Measurements from ENCODE around the gene SLC38A1. TPM values are rescaled to one million over a fixed set of nuclear protein-coding genes. Genes with fewer than 3 reads are reported as not detected.

The SLC38A1 gene
- total RNA-seq, 2 donors from 2014 or later = 22.1 to 77.0 TPM

DNA sequence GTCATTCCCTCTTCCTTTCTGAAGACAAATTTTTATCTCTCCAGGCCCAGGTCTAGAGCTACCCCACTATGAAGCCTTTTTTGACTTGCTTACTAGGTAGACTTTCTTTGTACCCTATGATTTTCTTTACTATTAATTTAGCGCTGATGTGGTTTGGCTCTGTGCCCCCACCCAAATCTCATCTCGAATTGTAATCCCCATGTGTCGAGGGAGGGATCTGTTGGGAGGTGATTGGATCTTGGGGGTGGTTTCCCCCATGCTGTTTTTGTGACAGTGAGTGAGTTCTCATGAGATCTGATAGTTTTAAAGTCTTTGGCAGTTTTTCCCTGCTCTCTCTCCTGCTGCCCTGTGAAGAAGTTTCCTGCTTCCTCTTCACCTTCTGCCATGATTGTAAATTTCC lies 118.1 kb downstream of the SLC38A1 start:
- TF ChIP-seq, protein P1, sequence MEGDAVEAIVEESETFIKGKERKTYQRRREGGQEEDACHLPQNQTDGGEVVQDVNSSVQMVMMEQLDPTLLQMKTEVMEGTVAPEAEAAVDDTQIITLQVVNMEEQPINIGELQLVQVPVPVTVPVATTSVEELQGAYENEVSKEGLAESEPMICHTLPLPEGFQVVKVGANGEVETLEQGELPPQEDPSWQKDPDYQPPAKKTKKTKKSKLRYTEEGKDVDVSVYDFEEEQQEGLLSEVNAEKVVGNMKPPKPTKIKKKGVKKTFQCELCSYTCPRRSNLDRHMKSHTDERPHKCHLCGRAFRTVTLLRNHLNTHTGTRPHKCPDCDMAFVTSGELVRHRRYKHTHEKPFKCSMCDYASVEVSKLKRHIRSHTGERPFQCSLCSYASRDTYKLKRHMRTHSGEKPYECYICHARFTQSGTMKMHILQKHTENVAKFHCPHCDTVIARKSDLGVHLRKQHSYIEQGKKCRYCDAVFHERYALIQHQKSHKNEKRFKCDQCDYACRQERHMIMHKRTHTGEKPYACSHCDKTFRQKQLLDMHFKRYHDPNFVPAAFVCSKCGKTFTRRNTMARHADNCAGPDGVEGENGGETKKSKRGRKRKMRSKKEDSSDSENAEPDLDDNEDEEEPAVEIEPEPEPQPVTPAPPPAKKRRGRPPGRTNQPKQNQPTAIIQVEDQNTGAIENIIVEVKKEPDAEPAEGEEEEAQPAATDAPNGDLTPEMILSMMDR (IDR thresholded peaks at IDR 0.05) = no peak
- H3K9me3 ChIP-seq = no peaks in the 10 kb centered on the region
- DNase-seq (ENCODE audit: low spot score) (no peak), ATAC-seq (ENCODE audit: insufficient number of reproducible peaks, low FRiP score, low read depth) (no peak)
- H3K27me3 ChIP-seq (replicated peaks; ENCODE audit: insufficient read depth) = no peaks in the 10 kb centered on the region
- H3K4me1 ChIP-seq (ENCODE audit: control insufficient read depth in 1 of 2, low read depth in 2 of 2) = peaks cover 9% of the 10 kb centered on the region in 2 donors
- no peaks in the 10 kb centered on the region for H3K36me3 ChIP-seq
- no peak overlapping the region for H3K4me3 ChIP-seq
- H3K27ac ChIP-seq = no peak overlapping the region

DNA sequence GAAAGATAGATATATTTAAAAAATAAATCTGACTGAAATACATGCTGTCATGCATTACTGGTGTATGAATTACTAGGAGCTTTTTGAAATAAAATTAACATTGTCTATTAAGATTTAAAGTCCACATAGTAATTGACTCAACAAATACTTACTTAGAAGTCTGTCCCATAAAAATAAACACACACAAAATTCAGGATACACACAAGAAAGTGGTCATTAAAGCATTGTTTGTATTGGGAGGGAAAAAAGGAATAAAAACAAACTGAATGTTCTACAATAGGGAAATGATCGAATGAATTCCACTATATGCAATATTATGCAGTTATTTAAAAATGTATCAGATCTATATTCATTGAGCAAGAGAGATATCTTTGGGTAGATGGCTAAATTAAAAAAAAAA lies 118.9 kb downstream of the SLC38A1 start:
- H3K27ac ChIP-seq = no peak overlapping the region
- no peaks in the 10 kb centered on the region for H3K9me3 ChIP-seq
- H3K4me1 ChIP-seq (ENCODE audit: control insufficient read depth in 1 of 2, low read depth in 2 of 2) = peaks cover 9% of the 10 kb centered on the region in 2 donors
- ATAC-seq (ENCODE audit: insufficient number of reproducible peaks, low FRiP score, low read depth) (no peak), DNase-seq (ENCODE audit: low spot score) (no peak)
- no peaks in the 10 kb centered on the region for H3K27me3 ChIP-seq (replicated peaks; ENCODE audit: insufficient read depth)
- H3K36me3 ChIP-seq = no peaks in the 10 kb centered on the region
- TF ChIP-seq, protein P1 (IDR thresholded peaks at IDR 0.05) = no peak
- H3K4me3 ChIP-seq = no peak overlapping the region

DNA sequence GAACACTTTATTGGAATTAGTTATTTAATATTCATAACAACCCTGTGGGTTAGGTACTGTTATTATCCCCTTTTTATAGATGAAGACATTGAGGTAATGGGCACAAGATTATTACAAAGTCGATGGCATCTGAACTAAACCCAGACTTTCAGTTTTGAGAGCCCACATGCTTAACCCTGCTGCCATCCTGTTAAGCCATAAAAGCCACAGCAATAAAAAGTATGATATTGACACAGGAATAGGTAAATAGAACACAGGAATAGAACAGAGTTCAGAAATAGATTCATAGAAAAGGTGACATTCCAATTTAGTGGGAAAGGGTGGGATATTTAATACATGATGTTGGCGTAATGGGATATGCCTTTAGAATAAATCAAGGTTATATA lies 119.8 kb downstream of the SLC38A1 start:
- Histone ChIP-seq H3K27ac (no peak overlapping the region), H3K9me3 (no peaks in the 10 kb centered on the region), H3K27me3 (replicated peaks; ENCODE audit: insufficient read depth) (no peaks in the 10 kb centered on the region), H3K36me3 (no peaks in the 10 kb centered on the region), H3K4me3 (no peak overlapping the region), H3K4me1 (ENCODE audit: control insufficient read depth in 1 of 2, low read depth in 2 of 2) (peaks cover 7 to 8% of the 10 kb centered on the region in 2 donors)
- ATAC-seq (ENCODE audit: insufficient number of reproducible peaks, low FRiP score, low read depth) = no peak
- no peak for DNase-seq (ENCODE audit: low spot score)
- TF ChIP-seq, protein P1 (IDR thresholded peaks at IDR 0.05) = no peak

DNA sequence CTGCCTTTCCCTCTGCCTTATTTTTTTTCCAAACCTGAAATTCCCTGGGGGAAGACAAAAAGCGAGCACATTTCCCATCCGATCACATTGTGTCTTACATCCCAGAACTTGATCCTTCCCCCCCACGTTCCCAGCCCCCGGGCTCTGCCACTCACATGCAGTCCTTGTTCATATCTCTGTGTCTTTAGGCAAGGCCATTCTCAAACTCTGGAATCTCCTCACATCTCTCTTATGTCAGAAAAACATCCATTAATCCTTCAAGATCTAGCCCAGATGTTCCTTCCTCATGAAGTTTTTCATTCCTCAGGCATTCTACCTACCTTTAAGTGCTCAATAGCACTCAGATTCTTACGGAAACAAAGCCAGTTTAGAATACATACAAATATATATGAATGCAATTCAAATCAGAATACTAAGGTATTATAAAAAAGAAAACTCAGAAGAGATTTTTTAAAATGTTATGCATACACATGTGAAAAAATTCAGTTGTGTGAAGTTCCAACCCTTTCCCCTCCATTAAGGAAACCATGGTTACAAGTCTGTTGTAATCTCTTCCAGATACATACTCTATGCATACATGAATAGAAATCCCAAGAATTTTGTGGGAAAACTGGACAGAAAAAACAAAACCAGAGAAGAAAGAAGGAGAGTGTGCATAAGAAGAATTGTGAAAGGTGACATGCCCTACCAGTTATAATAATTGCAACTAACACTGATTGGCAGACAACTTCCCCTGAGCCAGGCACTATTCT lies 120.3 kb downstream of the SLC38A1 start:
- TF ChIP-seq, protein P1 (IDR thresholded peaks at IDR 0.05) = no peak

DNA sequence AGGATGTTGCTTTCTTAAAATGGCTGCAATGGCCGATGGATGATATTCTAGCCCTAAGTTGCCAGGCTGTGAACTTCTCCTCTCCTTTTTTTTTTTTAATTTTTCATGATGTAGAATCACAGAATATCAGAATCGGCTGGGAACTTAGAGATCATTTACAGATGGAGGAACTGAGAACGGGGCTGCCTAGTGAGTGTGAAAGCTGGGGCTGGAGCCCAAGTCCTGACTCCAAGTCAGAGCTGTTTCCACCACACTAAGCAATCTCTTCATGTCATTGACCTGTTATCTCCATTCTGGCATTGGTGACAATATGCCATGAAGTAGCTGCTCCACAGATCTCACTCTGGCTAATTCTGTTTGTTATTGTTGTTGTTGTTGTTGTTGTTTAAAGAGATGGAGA lies 121.7 kb downstream of the SLC38A1 start:
- Histone ChIP-seq H3K4me3 (no peak overlapping the region), H3K36me3 (no peaks in the 10 kb centered on the region), H3K27me3 (replicated peaks; ENCODE audit: insufficient read depth) (no peaks in the 10 kb centered on the region), H3K4me1 (ENCODE audit: control insufficient read depth in 1 of 2, low read depth in 2 of 2) (no peaks in the 10 kb centered on the region), H3K9me3 (no peaks in the 10 kb centered on the region), H3K27ac (no peak overlapping the region)
- DNase-seq (ENCODE audit: low spot score) (no peak), ATAC-seq (ENCODE audit: insufficient number of reproducible peaks, low FRiP score, low read depth) (no peak)
- TF ChIP-seq, protein P1 (IDR thresholded peaks at IDR 0.05) = no peak

More for the DNA sequence above, 120.3 kb downstream of the SLC38A1 start:
- DNase-seq (ENCODE audit: low spot score) (no peak), ATAC-seq (ENCODE audit: insufficient number of reproducible peaks, low FRiP score, low read depth) (no peak)
- Histone ChIP-seq H3K27ac (no peak overlapping the region), H3K36me3 (no peaks in the 10 kb centered on the region), H3K4me1 (ENCODE audit: control insufficient read depth in 1 of 2, low read depth in 2 of 2) (peaks cover 1 to 2% of the 10 kb centered on the region in 2 donors), H3K9me3 (no peaks in the 10 kb centered on the region), H3K27me3 (replicated peaks; ENCODE audit: insufficient read depth) (no peaks in the 10 kb centered on the region), H3K4me3 (no peak overlapping the region)

Data from thoracic aorta (tissue), 2 donors.